Activated CD8-positive, alpha-beta memory T cell treated with anti-CD3 and anti-CD28 coated beads, Interleukin-2, amount 50 U/mL, for 24 hours (primary cell): ENCODE measurements around the gene TTC21A.

Experiments
- DNase-seq: peaks from one replicate; pipeline ENCODE4 v3.0.0-alpha.2; 2020; ENCODE audit errors: extremely low read depth

Gene TTC21A

GRCh38 chr3:39137991-39138803 is 30.7 kb downstream of the TTC21A start:
- DNase-seq, result no peak

DNA sequence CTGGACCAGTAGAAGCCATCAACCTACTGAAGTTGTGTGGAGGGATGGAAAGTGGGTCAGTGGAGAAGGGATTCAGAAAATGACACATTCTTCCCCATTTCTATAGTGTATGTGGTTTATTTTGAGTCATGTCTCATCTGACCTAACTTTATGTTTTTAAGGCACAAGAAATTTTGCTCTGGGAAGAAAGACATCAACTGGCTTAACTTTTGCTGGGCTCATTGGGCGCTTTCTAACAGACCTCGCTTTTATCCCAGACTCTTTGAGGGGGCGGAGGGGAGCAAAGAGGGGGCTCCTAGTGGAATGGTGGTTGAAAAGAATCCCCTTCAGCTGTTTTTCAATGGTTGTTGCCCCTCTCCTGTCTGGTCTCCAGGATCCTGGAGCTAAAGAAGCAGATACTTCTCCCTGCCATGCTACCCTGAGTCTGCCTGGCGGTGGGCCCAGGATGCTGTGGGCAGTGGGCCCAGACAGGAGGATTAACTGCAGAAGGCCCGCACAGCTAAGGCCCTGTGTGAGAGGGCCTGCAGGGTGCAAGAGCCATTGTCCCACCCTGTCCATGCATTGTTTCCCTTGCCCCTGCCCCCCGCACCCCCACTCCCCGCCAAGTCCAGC is 31.4 kb downstream of the TTC21A start:
- DNase-seq, result no peak

DNA sequence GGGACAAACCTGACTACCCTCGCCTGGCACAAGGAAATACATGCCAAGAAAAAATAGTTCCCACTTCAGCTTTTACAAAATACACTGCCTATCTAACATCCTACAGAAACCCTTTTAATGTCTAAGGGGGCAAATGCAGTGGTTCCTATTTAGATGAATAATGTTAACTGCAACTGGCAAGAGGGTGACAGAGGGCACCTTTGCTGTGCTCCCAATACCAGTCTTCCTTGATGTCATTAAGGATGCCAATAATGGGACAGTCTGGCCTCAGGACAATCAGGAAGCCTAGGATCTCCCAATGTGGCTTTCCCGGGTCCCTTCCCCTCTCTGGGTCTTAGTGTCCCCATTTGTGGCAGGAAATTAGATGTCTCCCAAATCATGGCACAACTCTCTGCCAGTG is 32.0 kb downstream of the TTC21A start:
- DNase-seq, result no peak

- no peak for DNase-seq
Measured at GRCh38 chr3:39140341-39140971, 33.0 kb downstream of the TTC21A start.

DNA sequence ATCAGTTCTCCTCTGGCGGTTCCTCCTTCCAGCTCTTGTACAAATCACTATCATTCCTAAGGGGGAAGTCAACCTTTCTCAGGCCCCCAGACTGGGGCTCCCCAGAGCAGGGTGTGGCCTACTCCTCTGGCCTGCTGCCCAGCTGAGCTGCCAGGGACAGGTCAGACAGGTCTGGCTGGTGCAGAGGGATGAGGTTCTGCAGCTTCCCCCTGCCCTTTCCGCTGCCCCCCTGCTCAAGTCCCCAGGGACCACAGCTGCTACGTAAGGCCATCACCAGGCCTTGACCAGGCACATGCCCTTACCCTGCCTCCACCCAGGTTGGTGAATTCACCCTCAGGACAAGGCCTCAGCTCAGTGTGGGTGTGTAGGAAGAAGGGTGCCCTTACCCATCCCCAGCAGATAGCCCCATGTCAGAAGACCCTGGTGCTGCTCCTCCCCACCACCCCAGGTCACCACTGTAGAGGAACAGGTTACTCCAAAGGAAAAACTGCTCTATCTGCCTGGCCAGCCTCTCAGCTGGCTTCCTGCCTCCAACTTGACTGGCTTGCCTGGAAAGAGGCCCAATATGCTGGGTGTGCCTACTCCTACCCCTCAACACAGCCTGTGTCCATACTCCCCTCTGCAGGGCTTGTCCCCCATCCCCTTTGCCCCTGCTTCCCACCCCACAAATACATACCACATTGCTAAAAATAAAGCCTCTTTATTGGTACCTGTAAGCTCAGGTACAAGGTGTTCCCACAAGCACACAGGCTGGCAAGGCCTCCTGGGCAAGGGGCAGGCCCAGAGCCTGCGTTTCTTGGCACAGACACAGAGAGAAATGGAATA is 33.9 kb downstream of the TTC21A start:
- DNase-seq, result no peak

DNA sequence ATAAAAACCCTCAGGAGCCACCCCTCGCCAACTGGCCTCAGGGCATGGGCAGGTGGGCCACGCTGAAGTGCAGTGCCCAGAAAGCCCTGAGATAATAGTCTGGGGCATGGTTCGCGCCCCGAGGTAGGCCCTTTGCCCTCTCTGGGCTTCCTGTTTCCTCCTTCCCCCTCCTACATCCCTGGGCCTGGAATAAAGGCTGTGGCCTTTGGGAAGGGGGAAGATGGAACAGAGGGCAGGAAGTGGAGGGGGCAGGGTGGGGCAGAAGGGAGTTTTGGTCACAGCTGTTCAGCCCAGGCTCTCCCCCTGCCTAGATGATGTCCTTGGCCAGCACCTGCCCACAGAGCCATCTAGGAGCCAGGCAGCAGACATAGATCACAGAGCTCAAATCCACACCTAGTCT is 34.6 kb downstream of the TTC21A start:
- no peak for DNase-seq

- DNase-seq, result no peak
Measured at GRCh38 chr3:39143051-39143885, 35.8 kb downstream of the TTC21A start.

- no peak for DNase-seq
Measured at GRCh38 chr3:39144095-39144747, 36.7 kb downstream of the TTC21A start.

- DNase-seq, result no peak
Measured at GRCh38 chr3:39144748-39145380, 37.4 kb downstream of the TTC21A start.

- DNase-seq, result no peak
Measured at GRCh38 chr3:39146083-39146501, 38.6 kb downstream of the TTC21A start.

- DNase-seq, result peak; percentile 59
Measured at GRCh38 chr3:39146611-39147591, 39.4 kb downstream of the TTC21A start.

GRCh38 chr3:39147711-39148434 is 40.4 kb downstream of the TTC21A start:
- no peak for DNase-seq

GRCh38 chr3:39148435-39149058 is 41.1 kb downstream of the TTC21A start:
- DNase-seq, result no peak

DNA sequence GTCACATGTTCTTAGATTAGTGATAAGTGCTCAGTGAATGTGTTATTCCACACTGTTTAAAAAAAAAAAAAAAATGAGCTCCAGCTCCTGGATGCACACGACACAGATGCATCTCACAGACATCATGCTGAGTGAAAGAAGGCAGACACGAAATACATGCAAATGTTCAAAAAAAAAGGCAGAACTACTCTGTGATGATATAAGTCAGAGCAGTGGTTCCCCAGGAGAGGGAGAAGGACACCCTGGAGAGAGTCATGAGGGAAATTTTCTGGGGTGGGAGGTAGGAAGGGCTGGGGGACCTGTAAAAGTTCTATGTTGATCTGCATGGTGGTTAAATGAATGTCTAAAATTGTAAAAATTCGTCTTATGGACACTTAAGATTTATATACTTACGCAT is 41.6 kb downstream of the TTC21A start:
- DNase-seq, result no peak

DNA sequence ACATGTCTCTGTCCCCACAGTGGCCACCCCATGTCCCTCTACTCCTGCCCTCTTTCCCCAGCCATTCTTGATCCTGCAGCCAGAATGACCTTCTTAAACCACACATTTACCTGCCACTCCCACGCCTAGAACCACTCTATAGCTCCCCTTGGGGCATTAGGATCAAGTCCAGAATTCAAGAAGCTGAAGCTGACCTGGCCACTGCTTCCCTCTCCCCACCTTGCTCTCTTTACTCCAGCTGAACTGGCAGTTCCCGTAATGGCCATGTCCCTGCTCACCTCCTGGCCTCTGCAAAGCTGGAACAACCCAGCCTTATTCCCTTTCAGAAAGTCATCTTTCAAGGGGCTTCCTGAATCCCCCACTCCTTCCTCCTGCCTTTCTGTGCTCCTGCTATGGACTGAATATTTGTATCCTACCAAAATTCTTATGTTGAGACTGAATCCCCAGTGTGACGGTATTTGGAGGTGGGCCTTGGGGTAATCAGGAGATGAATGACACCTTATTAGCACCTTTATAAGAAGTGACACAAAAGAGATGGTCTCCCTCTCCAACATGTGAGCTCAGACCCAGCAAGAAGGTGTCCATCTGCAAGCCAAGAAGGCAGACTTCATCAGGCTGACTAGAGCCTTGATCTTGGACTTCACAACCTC is 42.1 kb downstream of the TTC21A start:
- DNase-seq, result no peak

- DNase-seq, result no peak
Measured at GRCh38 chr3:39150148-39150802, 42.8 kb downstream of the TTC21A start.
